GM12878 (cell line): ENCODE results near the gene IPMK. TPM values are rescaled to one million over a fixed set of nuclear protein-coding genes. Genes with fewer than 3 reads are reported as not detected.

Experiments
- BRCA1 ChIP-seq: IDR thresholded peaks from 2 replicates; pipeline ENCODE4 v1.6.1; 2011; ENCODE audit warnings: low read depth, low read length, improper control_type of control experiment
- CHD1 ChIP-seq: IDR thresholded peaks from 2 replicates; pipeline ENCODE4 v1.6.1; 2012; ENCODE audit warnings: low read depth, low read length, improper control_type of control experiment
- CREB1 ChIP-seq: IDR thresholded peaks from 2 replicates; pipeline ENCODE4 v1.6.1; 2012; ENCODE audit warnings: low read depth, mild to moderate bottlenecking, inconsistent platforms
- CREM ChIP-seq: IDR thresholded peaks from 2 replicates; pipeline ENCODE4 v1.6.1; 2014; ENCODE audit warnings: antibody characterized with exemption, low read depth
- ESRRA ChIP-seq: IDR thresholded peaks from 2 replicates; pipeline ENCODE4 v1.6.1; 2012; ENCODE audit warnings: mild to moderate bottlenecking, low read length, improper control_type of control experiment
- HDAC2 ChIP-seq: fragments of 200-600 bp; sonication (generic); IDR thresholded peaks from 2 replicates; pipeline ENCODE4 v1.6.1; 2017
- HDAC6 ChIP-seq: fragments of 200-600 bp; sonication (generic); IDR thresholded peaks from one replicate; pipeline ENCODE4 v1.8.0; 2017; ENCODE audit warnings: antibody characterized with exemption; ENCODE audit not compliant: unreplicated experiment
- IKZF2 ChIP-seq, 2 experiments: fragments of 450-650 bp; IDR thresholded peaks; 2 replicates each; pipeline ENCODE4 v1.6.1; 2017; ENCODE audit warnings: mild to moderate bottlenecking in 2 of 2, moderate library complexity in 2 of 2
- JUNB ChIP-seq: IDR thresholded peaks from 2 replicates; pipeline ENCODE4 v1.6.1; 2016; ENCODE audit warnings: antibody characterized with exemption, mild to moderate bottlenecking
- RELA ChIP-seq: fragments of 450-650 bp; IDR thresholded peaks from 2 replicates; pipeline ENCODE4 v1.8.0; 2014; ENCODE audit warnings: borderline replicate concordance; ENCODE audit not compliant: partially characterized antibody
- RFX5 ChIP-seq: IDR thresholded peaks from 2 replicates; pipeline ENCODE4 v1.6.1; 2011; ENCODE audit warnings: low read depth, low read length, improper control_type of control experiment
- SRF ChIP-seq, 2 experiments: IDR thresholded peaks; 2 replicates each; pipeline ENCODE4 v1.6.1; 2011; ENCODE audit warnings: low read depth in 2 of 2, low read length in 2 of 2, mild to moderate bottlenecking in 1 of 2, moderate library complexity in 1 of 2
- TCF7 ChIP-seq: IDR thresholded peaks from 2 replicates; pipeline ENCODE4 v1.6.1; 2014; ENCODE audit warnings: antibody characterized with exemption, borderline replicate concordance
- ZNF217 ChIP-seq: fragments of 450-650 bp; IDR thresholded peaks from 2 replicates; pipeline ENCODE4 v1.6.1; 2017; ENCODE audit warnings: antibody characterized with exemption, mild to moderate bottlenecking
- polyA plus RNA-seq, 11 experiments: library from polyadenylated mRNA; depleted of rRNA in 4 of 11; unstranded in 6 of 11; stranded (reverse) in 5 of 11; fragments of >200 nt; fragmentation: Nextera tagmentation in 4 of 11; fragmentation: Illumina TruSeq in 1 of 11; extraction: Ambion mirVana in 4 of 11; extraction: Trizol in 1 of 11; gene quantifications; 1 replicate in 1 of 11; 2 replicates in 10 of 11; pipeline versions ENCODE4 v1.2.1 to v1.2.3, GENCODE V29; 2011 to 2016; ENCODE audit warnings: inconsistent platforms in 2 of 11, missing spikeins in 2 of 11, low read depth in 1 of 11
- total RNA-seq, 4 experiments: library from RNA; depleted of rRNA in 3 of 4; stranded (reverse); fragments of >200 nt in 3 of 4; fragmentation: Illumina TruSeq in 1 of 4; extraction: Trizol in 1 of 4; gene quantifications; 2 replicates each; pipeline versions ENCODE4 v1.2.1 to v1.2.3, GENCODE V29; 2013 to 2021
- TF ChIP-seq, protein P1 (sequence below): IDR thresholded peaks from 2 replicates; pipeline ENCODE4 v1.6.1; 2012; ENCODE audit warnings: mild to moderate bottlenecking, low read depth, low read length
- TF ChIP-seq, protein P2 (sequence below): fragments of 450-650 bp; IDR thresholded peaks from 2 replicates; pipeline ENCODE4 v1.6.1; 2017; ENCODE audit warnings: mild to moderate bottlenecking, low read depth, inconsistent platforms; ENCODE audit not compliant: poor library complexity, severe bottlenecking

Gene IPMK
- total and polyA plus RNA-seq, 10 of the 15 experiments (the other 5 are each of a cell fraction or from before 2014, with no cell fraction given): 0.84 to 7.5 (median 3.6) TPM

DNA sequence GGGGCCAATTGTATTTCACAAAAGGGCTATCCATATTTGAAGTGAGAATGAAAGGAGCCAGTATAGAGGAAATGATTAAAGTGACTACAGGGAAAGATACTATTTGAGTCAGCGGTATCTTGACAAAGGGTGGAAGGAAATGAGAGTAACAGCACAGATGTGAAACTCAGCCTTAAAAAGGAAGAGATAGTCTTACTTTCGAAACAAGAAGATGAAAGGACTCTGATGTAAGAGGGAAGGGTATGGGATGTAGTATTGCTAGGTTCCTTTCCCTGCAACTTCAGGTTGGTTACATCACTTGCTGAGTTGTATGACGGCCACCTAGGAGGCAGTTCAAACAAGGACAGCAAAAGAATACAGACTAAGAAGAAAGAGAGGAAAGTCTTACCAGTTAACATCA, 14.9 kb upstream of the IPMK start (continued):
- TF ChIP-seq JUNB: peak; percentile 91
- TF ChIP-seq, protein P1, sequence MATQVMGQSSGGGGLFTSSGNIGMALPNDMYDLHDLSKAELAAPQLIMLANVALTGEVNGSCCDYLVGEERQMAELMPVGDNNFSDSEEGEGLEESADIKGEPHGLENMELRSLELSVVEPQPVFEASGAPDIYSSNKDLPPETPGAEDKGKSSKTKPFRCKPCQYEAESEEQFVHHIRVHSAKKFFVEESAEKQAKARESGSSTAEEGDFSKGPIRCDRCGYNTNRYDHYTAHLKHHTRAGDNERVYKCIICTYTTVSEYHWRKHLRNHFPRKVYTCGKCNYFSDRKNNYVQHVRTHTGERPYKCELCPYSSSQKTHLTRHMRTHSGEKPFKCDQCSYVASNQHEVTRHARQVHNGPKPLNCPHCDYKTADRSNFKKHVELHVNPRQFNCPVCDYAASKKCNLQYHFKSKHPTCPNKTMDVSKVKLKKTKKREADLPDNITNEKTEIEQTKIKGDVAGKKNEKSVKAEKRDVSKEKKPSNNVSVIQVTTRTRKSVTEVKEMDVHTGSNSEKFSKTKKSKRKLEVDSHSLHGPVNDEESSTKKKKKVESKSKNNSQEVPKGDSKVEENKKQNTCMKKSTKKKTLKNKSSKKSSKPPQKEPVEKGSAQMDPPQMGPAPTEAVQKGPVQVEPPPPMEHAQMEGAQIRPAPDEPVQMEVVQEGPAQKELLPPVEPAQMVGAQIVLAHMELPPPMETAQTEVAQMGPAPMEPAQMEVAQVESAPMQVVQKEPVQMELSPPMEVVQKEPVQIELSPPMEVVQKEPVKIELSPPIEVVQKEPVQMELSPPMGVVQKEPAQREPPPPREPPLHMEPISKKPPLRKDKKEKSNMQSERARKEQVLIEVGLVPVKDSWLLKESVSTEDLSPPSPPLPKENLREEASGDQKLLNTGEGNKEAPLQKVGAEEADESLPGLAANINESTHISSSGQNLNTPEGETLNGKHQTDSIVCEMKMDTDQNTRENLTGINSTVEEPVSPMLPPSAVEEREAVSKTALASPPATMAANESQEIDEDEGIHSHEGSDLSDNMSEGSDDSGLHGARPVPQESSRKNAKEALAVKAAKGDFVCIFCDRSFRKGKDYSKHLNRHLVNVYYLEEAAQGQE: no peak
- no peak for TF ChIP-seq RFX5
- TF ChIP-seq CREM: peak; percentile 82
- TF ChIP-seq TCF7: peak; percentile 86
- TF ChIP-seq HDAC2: no peak
- TF ChIP-seq, protein P2, sequence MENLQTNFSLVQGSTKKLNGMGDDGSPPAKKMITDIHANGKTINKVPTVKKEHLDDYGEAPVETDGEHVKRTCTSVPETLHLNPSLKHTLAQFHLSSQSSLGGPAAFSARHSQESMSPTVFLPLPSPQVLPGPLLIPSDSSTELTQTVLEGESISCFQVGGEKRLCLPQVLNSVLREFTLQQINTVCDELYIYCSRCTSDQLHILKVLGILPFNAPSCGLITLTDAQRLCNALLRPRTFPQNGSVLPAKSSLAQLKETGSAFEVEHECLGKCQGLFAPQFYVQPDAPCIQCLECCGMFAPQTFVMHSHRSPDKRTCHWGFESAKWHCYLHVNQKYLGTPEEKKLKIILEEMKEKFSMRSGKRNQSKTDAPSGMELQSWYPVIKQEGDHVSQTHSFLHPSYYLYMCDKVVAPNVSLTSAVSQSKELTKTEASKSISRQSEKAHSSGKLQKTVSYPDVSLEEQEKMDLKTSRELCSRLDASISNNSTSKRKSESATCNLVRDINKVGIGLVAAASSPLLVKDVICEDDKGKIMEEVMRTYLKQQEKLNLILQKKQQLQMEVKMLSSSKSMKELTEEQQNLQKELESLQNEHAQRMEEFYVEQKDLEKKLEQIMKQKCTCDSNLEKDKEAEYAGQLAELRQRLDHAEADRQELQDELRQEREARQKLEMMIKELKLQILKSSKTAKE: peak; percentile 61
- TF ChIP-seq ZNF217: 0 out of 2 replicates have a peak, but pooled peaks have one; percentile 37
- no peak for TF ChIP-seq BRCA1
- TF ChIP-seq SRF (IDR thresholded peaks at IDR 0.05; ENCODE audit: low read depth in 2 of 2, low read length in 2 of 2): 0 out of 4 replicates have a peak, but pooled peaks of 1 of the 2 experiments have one; percentile 55
- TF ChIP-seq HDAC6: no peak
- peak; percentile 96 to 97 for TF ChIP-seq IKZF2 (IDR thresholded peaks at IDR 0.05)
- peak; percentile 95 for TF ChIP-seq CREB1
- TF ChIP-seq ESRRA: no peak
- TF ChIP-seq RELA: no peak
- TF ChIP-seq CHD1: no peak
